Amniotic stem cell (primary cell): ENCODE data around the gene NFYA.
A peak's percentile ranks its signal among the peaks of the same experiment; 100 is the strongest.
"Not testable (repeated sequence)": the region's sequence is repeated elsewhere in the genome, so short reads cannot be mapped to it uniquely, and the experiment has no call there.

ENCODE experiments used
- DNase-seq: peaks from one replicate; lab custom pipeline; 2025; lab: John Stamatoyannopoulos, UW

NFYA gene

GRCh38 chr6:41073968-41074691, 1.4 kb downstream of the NFYA start:
- DNase-seq: no peak

GRCh38 chr6:41074692-41075436, 2.1 kb downstream of the NFYA start:
- DNase-seq: no peak

GRCh38 chr6:41075651-41076626, 3.2 kb downstream of the NFYA start:
- no peak for DNase-seq

GRCh38 chr6:41077536-41077935, 4.8 kb downstream of the NFYA start:
- DNase-seq: no peak

- DNase-seq: no peak
These were observed 5.3 kb downstream of the NFYA start for GRCh38 chr6:41078101-41078500.

- no peak for DNase-seq
These were observed 6.3 kb downstream of the NFYA start for GRCh38 chr6:41079080-41079479.

- DNase-seq: no peak
These were observed 7.8 kb downstream of the NFYA start for GRCh38 chr6:41080621-41081020.

- DNase-seq: no peak
These were observed 10.3 kb downstream of the NFYA start for GRCh38 chr6:41083072-41083471.

GRCh38 chr6:41085182-41085581, 12.4 kb downstream of the NFYA start:
- DNase-seq: no peak

- DNase-seq: no peak
These were observed 15.7 kb downstream of the NFYA start for GRCh38 chr6:41088451-41088850.

GRCh38 chr6:41090841-41091761, 18.3 kb downstream of the NFYA start:
- DNase-seq: no peak

- DNase-seq: peak; percentile 11
These were observed 19.8 kb downstream of the NFYA start for GRCh38 chr6:41092421-41093140.

GRCh38 chr6:41093729-41094128, 21.0 kb downstream of the NFYA start:
- DNase-seq: no peak

- peak; percentile 43 for DNase-seq
These were observed 24.8 kb downstream of the NFYA start for GRCh38 chr6:41097467-41098090.

- no peak for DNase-seq
These were observed 25.6 kb downstream of the NFYA start for GRCh38 chr6:41098366-41098765.

- DNase-seq: no peak
These were observed 28.1 kb downstream of the NFYA start for GRCh38 chr6:41100871-41101287.

GRCh38 chr6:41103847-41104246, 31.1 kb downstream of the NFYA start:
- no peak for DNase-seq

- DNase-seq: no peak
These were observed 38.2 kb downstream of the NFYA start for GRCh38 chr6:41111017-41111416.

- not testable (repeated sequence) for DNase-seq
These were observed 42.3 kb downstream of the NFYA start for GRCh38 chr6:41115027-41115426.

GRCh38 chr6:41119508-41119907, 46.7 kb downstream of the NFYA start:
- no peak for DNase-seq
